IMR-90 (cell line): ENCODE measurements around the gene OSBPL6. TPM values are rescaled to one million over a fixed set of nuclear protein-coding genes. Genes with fewer than 3 reads are reported as not detected.

Experiments used
- ATAC-seq: fragments of 200-7000 bp; cut with Tn5 transposase; 2 replicates; pipeline ENCODE4 v1.9.1; 2020; ENCODE audit warnings: low read depth, mild to moderate bottlenecking, moderate library complexity
- BruUV-seq: library from RNA; stranded (reverse); fragments of 400-500 nt; replicated peaks from 2 replicates; lab custom pipeline; 2021; lab: Mats Ljungman, UMichigan
- CTCF ChIA-PET: fragments of 300-600 bp; formaldehyde crosslinking; extraction: SDS; loops from one replicate; lab custom pipeline; 2021; ENCODE audit warnings: antibody characterized with exemption; lab: Yijun Ruan, JAX
- POLR2A ChIA-PET: fragments of 300-600 bp; sonication (Branson Sonifier 250); formaldehyde crosslinking; loops from one replicate; lab custom pipeline; 2022; ENCODE audit warnings: antibody characterized with exemption; ENCODE audit not compliant: unreplicated experiment; lab: Charles Lee
- DNase-seq: peaks from one replicate; pipeline ENCODE4 v3.0.0; 2013
- H2AFZ ChIP-seq: replicated peaks from 2 replicates; pipeline ENCODE3; 2013; ENCODE audit warnings: low read length, mild to moderate bottlenecking; ENCODE audit not compliant: poor library complexity
- H2AK5ac ChIP-seq: 2 replicates; pipeline ENCODE4 v1.6.1; 2013; ENCODE audit warnings: low read depth, low read length, inconsistent platforms
- H2AK9ac ChIP-seq: replicated peaks from 2 replicates; pipeline ENCODE3; 2013; ENCODE audit warnings: mild to moderate bottlenecking, low read depth, low read length, moderate library complexity; ENCODE audit not compliant: poor library complexity
- H2BK120ac ChIP-seq: 2 replicates; pipeline ENCODE4 v1.6.1; 2013; ENCODE audit warnings: low read depth, low read length, inconsistent platforms
- H2BK15ac ChIP-seq: 3 replicates; pipeline ENCODE4 v1.6.1; 2013; ENCODE audit warnings: low read depth, low read length, inconsistent platforms
- H2BK20ac ChIP-seq: 2 replicates; pipeline ENCODE4 v1.6.1; 2013; ENCODE audit warnings: low read depth, mild to moderate bottlenecking, inconsistent platforms, low read length, moderate library complexity
- H2BK5ac ChIP-seq: 2 replicates; pipeline ENCODE4 v1.6.1; 2013; ENCODE audit warnings: mild to moderate bottlenecking, low read depth, low read length, inconsistent platforms; ENCODE audit not compliant: poor library complexity, severe bottlenecking
- H3K14ac ChIP-seq: replicated peaks from 2 replicates; pipeline ENCODE4 v1.6.1; 2013; ENCODE audit warnings: low read depth, low read length, inconsistent platforms
- H3K18ac ChIP-seq: 2 replicates; pipeline ENCODE4 v1.6.1; 2013; ENCODE audit warnings: low read depth, low read length, control low read depth
- H3K23ac ChIP-seq: 2 replicates; pipeline ENCODE4 v1.6.1; 2013; ENCODE audit warnings: low read depth, low read length, inconsistent platforms
- H3K27ac ChIP-seq: 2 replicates; pipeline ENCODE4 v1.5.1; 2013; ENCODE audit warnings: mild to moderate bottlenecking, control low read depth, low read length; ENCODE audit not compliant: insufficient read depth
- H3K27me3 ChIP-seq: 2 replicates; pipeline ENCODE4 v1.6.1; 2013; ENCODE audit warnings: low read length; ENCODE audit not compliant: control insufficient read depth, insufficient read depth
- H3K36me3 ChIP-seq: 2 replicates; pipeline ENCODE4 v1.6.1; 2013; ENCODE audit warnings: low read length, mixed read lengths; ENCODE audit not compliant: control insufficient read depth, insufficient read depth
- H3K4ac ChIP-seq: 2 replicates; pipeline ENCODE4 v1.6.1; 2013; ENCODE audit warnings: low read depth, low read length, inconsistent platforms
- H3K4me1 ChIP-seq: 2 replicates; pipeline ENCODE4 v1.6.1; 2013; ENCODE audit warnings: low read length, mixed read lengths; ENCODE audit not compliant: control insufficient read depth, insufficient read depth
- H3K4me2 ChIP-seq: 2 replicates; pipeline ENCODE4 v1.6.1; 2013; ENCODE audit warnings: low read depth, mild to moderate bottlenecking, control low read depth, low read length, moderate library complexity
- H3K4me3 ChIP-seq: 2 replicates; pipeline ENCODE4 v1.5.1; 2013; ENCODE audit warnings: low read depth, mild to moderate bottlenecking, control low read depth, low read length, moderate library complexity; ENCODE audit not compliant: insufficient read depth
- H3K56ac ChIP-seq: 2 replicates; pipeline ENCODE4 v1.6.1; 2013; ENCODE audit warnings: low read length, inconsistent platforms; ENCODE audit not compliant: insufficient read depth; ENCODE audit errors: extremely low read depth
- H3K79me1 ChIP-seq, 2 experiments: 2 replicates each; pipeline ENCODE4 v1.6.1; 2013; ENCODE audit warnings: low read length in 2 of 2, inconsistent platforms in 1 of 2, low read depth in 1 of 2
- H3K9ac ChIP-seq: 2 replicates; pipeline ENCODE4 v1.6.1; 2013; ENCODE audit warnings: low read depth, low read length, control low read depth
- H3K9me1 ChIP-seq: 2 replicates; pipeline ENCODE4 v1.6.1; 2013; ENCODE audit warnings: low read length, inconsistent platforms; ENCODE audit not compliant: insufficient read depth
- H3K9me3 ChIP-seq: 2 replicates; pipeline ENCODE4 v1.6.1; 2013; ENCODE audit warnings: low read length; ENCODE audit not compliant: control insufficient read depth, insufficient read depth
- H4K20me1 ChIP-seq: 2 replicates; pipeline ENCODE4 v1.6.1; 2013; ENCODE audit warnings: low read length, inconsistent platforms; ENCODE audit not compliant: insufficient read depth
- H4K5ac ChIP-seq: 2 replicates; pipeline ENCODE4 v1.6.1; 2013; ENCODE audit warnings: mild to moderate bottlenecking, low read depth, low read length, control low read depth
- H4K8ac ChIP-seq, 2 experiments: 2 replicates each; pipeline ENCODE4 v1.6.1; 2013; ENCODE audit warnings: low read depth in 2 of 2, low read length in 2 of 2, control low read depth in 1 of 2, inconsistent platforms in 1 of 2
- H4K91ac ChIP-seq: 2 replicates; pipeline ENCODE4 v1.6.1; 2013; ENCODE audit warnings: low read depth, low read length, inconsistent platforms; ENCODE audit not compliant: insufficient read depth
- BHLHE40 ChIP-seq: fragments of 150-350 bp; IDR thresholded peaks from 2 replicates; pipeline ENCODE4 v1.6.1; 2016; ENCODE audit warnings: mild to moderate bottlenecking, low read depth, low read length
- ELK1 ChIP-seq: fragments of 150-350 bp; IDR thresholded peaks from 2 replicates; pipeline ENCODE4 v1.6.1; 2016; ENCODE audit warnings: low read depth, mild to moderate bottlenecking, low read length, moderate library complexity, borderline replicate concordance
- FOS ChIP-seq: fragments of 150-350 bp; IDR thresholded peaks from 2 replicates; pipeline ENCODE4 v1.6.1; 2016; ENCODE audit warnings: low read depth, low read length
- MXI1 ChIP-seq: IDR thresholded peaks from 2 replicates; pipeline ENCODE4 v1.6.1; 2012; ENCODE audit warnings: low read depth, mild to moderate bottlenecking, low read length, moderate library complexity, borderline replicate concordance
- NFE2L2 ChIP-seq: fragments of 150-350 bp; IDR thresholded peaks from 2 replicates; pipeline ENCODE4 v1.6.1; 2016; ENCODE audit warnings: low read depth, mild to moderate bottlenecking, low read length
- RAD21 ChIP-seq: IDR thresholded peaks from 2 replicates; pipeline ENCODE4 v1.6.1; 2012; ENCODE audit warnings: low read length, improper control_type of control experiment
- RCOR1 ChIP-seq: IDR thresholded peaks from 2 replicates; pipeline ENCODE4 v1.6.1; 2012; ENCODE audit warnings: mild to moderate bottlenecking, low read length, improper control_type of control experiment; ENCODE audit not compliant: insufficient replicate concordance
- RFX5 ChIP-seq: IDR thresholded peaks from 2 replicates; pipeline ENCODE4 v1.8.0; 2012; ENCODE audit warnings: low read depth, mild to moderate bottlenecking, low read length, moderate library complexity
- WGBS, 2 experiments: methylation state at CpG; one replicate each; pipeline versions ENCODE4 v1.1.5 to v1.1.7; 2013; ENCODE audit warnings: missing lambda C conversion rate in 2 of 2; ENCODE audit not compliant: insufficient read length in 1 of 2; ENCODE audit errors: extremely low coverage in 2 of 2; 5-methylcytosine and 5-hydroxymethylcytosine counted together
- dilution Hi-C: fragments of 300-500 bp; cut with HindIII; formaldehyde crosslinking; loops from one replicate; pipeline ENCODE4 v1.14.3; 2018; ENCODE audit warnings: low sequenced_read_pairs; ENCODE audit not compliant: unreplicated experiment
- in situ Hi-C: fragments of 300-500 bp; cut with MboI; formaldehyde crosslinking; loops from 3 replicates; pipeline ENCODE4 v1.14.3; 2019; ENCODE audit warnings: low sequenced_read_pairs, inconsistent platforms, mixed read lengths
- intact Hi-C: fragments of 100-400 bp; cut with micrococcal nuclease; formaldehyde crosslinking; loops from 2 replicates; pipeline ENCODE4 v1.10.0; 2022
- polyA plus RNA-seq, 3 experiments: library from polyadenylated mRNA; depleted of rRNA; stranded (reverse); fragments of >200 nt; gene quantifications; 2 replicates each; pipeline ENCODE4 v1.2.3, GENCODE V29; 2012; ENCODE audit warnings: low replicate concordance in 1 of 3
- total RNA-seq: library from RNA; depleted of rRNA; stranded (reverse); fragments of >200 nt; gene quantifications from 2 replicates; pipeline ENCODE4 v1.2.3, GENCODE V29; 2012
- TF ChIP-seq, protein P1 (sequence below): fragments of 150-350 bp; IDR thresholded peaks from 2 replicates; pipeline ENCODE4 v1.6.1; 2017; ENCODE audit warnings: mild to moderate bottlenecking, antibody characterized with exemption, low read length, low read depth

OSBPL6 gene
- total and polyA plus RNA-seq, 2 of the 4 experiments (the other 2 are of a cell fraction): 3.2 to 3.7 TPM

GRCh38 chr2:178345951-178346350, 151.6 kb downstream of the OSBPL6 start:
- Histone ChIP-seq H4K8ac (no peak overlapping the region), H3K14ac (no peak overlapping the region), H3K27ac (no peak overlapping the region), H2BK15ac (no peak overlapping the region), H3K4me3 (no peak overlapping the region), H3K36me3 (no peaks in the 10 kb centered on the region), H4K20me1 (no peaks in the 10 kb centered on the region), H2AK5ac (no peak overlapping the region), H4K5ac (no peak overlapping the region), H3K9me3 (no peaks in the 10 kb centered on the region), H4K91ac (no peak overlapping the region), H3K9me1 (no peaks in the 10 kb centered on the region), H3K9ac (no peak overlapping the region), H3K79me1 (no peaks in the 10 kb centered on the region), H2AFZ (no peak overlapping the region), H2BK20ac (no peak overlapping the region), H3K27me3 (no peaks in the 10 kb centered on the region), H2AK9ac (no peak overlapping the region), H3K4me1 (no peaks in the 10 kb centered on the region), H3K4ac (no peak overlapping the region), H2BK5ac (no peak overlapping the region), H3K18ac (no peak overlapping the region), H3K23ac (no peak overlapping the region), H2BK120ac (no peak overlapping the region), H3K4me2 (no peak overlapping the region), H3K56ac (no peak overlapping the region)
- dilution Hi-C loops: no loop called here
- TF ChIP-seq RFX5: no peak
- TF ChIP-seq RCOR1: no peak
- no peak for TF ChIP-seq RAD21
- TF ChIP-seq, protein P1, sequence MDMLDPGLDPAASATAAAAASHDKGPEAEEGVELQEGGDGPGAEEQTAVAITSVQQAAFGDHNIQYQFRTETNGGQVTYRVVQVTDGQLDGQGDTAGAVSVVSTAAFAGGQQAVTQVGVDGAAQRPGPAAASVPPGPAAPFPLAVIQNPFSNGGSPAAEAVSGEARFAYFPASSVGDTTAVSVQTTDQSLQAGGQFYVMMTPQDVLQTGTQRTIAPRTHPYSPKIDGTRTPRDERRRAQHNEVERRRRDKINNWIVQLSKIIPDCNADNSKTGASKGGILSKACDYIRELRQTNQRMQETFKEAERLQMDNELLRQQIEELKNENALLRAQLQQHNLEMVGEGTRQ: no peak
- TF ChIP-seq BHLHE40: no peak
- TF ChIP-seq MXI1: no peak
- no peak for TF ChIP-seq FOS
- TF ChIP-seq ELK1: no peak
- TF ChIP-seq NFE2L2: no peak
- CTCF ChIA-PET: interaction anchor here (0.7 kb wide), 1 partner anchor 72 kb away, joined by 3 read pairs; no protein-coding TSS in a partner anchor
- in situ Hi-C loops: no loop called here
- 75% methylated on average over 1 of the region's 2 CpGs; no CpG with 5 or more reads in 1 of the 2 experiments for WGBS, 2 experiments
- intact Hi-C loops: no loop called here
- POLR2A ChIA-PET: interaction anchor here (0.6 kb wide), 1 partner anchor 61 kb away, joined by 4 read pairs; no protein-coding TSS in a partner anchor
- BruUV-seq: no TSS peak
- peak; percentile 63 for ATAC-seq
- DNase-seq: peak; percentile 51
